Peyer's patch (tissue), 4 donors: ENCODE measurements around the gene TNFRSF17.

ENCODE experiments used
- POLR2A ChIP-seq, 2 donors: fragments of 450-650 bp; IDR thresholded peaks; one replicate each; pipeline ENCODE4 v1.5.1; 2017; ENCODE audit warnings: antibody characterized with exemption in 2 of 2, mild to moderate bottlenecking in 2 of 2, moderate library complexity in 2 of 2
- TF ChIP-seq, protein P1 (sequence below), 6 experiments: fragments of 450-650 bp in 4 of 6; fragments of 200-600 bp in 2 of 6; sonication (generic) in 1 of 6; IDR thresholded peaks; one replicate each; pipeline ENCODE4 v1.5.1; 2017 to 2019; ENCODE audit warnings: antibody characterized with exemption in 6 of 6, mild to moderate bottlenecking in 3 of 6, moderate library complexity in 1 of 6

DNA sequence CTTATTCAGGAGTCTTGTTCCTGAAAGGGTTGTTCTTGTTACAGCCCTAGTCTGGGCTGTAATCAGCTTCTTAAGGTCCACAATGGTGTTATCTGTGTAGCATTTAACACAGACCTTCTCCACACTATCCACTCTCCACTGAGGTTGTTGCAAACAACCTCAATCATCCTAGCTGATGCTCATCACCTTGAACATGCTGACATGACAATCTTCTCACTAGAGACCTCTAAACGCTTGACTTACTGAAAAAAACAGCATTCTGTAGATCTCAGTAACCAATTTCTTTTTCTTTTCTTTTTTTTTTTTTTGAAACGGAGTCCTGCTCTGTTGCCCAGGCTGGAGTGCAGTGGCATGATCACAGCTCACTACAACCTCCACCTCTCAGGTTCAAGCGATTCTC, 3.6 kb downstream of the TNFRSF17 start:
- no peak for TF ChIP-seq POLR2A (IDR thresholded peaks at IDR 0.05)
- TF ChIP-seq, protein P1, sequence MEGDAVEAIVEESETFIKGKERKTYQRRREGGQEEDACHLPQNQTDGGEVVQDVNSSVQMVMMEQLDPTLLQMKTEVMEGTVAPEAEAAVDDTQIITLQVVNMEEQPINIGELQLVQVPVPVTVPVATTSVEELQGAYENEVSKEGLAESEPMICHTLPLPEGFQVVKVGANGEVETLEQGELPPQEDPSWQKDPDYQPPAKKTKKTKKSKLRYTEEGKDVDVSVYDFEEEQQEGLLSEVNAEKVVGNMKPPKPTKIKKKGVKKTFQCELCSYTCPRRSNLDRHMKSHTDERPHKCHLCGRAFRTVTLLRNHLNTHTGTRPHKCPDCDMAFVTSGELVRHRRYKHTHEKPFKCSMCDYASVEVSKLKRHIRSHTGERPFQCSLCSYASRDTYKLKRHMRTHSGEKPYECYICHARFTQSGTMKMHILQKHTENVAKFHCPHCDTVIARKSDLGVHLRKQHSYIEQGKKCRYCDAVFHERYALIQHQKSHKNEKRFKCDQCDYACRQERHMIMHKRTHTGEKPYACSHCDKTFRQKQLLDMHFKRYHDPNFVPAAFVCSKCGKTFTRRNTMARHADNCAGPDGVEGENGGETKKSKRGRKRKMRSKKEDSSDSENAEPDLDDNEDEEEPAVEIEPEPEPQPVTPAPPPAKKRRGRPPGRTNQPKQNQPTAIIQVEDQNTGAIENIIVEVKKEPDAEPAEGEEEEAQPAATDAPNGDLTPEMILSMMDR (IDR thresholded peaks at IDR 0.05): no peak
